Activated CD8-positive, alpha-beta memory T cell treated with anti-CD3 and anti-CD28 coated beads for 1 hour (primary cell): Measurements from ENCODE around the gene TNIK.

Source experiments
- DNase-seq, 2 donors: peaks; one replicate each; pipeline ENCODE4 v3.0.0-alpha.2; 2020; ENCODE audit warnings: low read depth in 1 of 2; ENCODE audit errors: extremely low read depth in 1 of 2

The TNIK gene

DNA sequence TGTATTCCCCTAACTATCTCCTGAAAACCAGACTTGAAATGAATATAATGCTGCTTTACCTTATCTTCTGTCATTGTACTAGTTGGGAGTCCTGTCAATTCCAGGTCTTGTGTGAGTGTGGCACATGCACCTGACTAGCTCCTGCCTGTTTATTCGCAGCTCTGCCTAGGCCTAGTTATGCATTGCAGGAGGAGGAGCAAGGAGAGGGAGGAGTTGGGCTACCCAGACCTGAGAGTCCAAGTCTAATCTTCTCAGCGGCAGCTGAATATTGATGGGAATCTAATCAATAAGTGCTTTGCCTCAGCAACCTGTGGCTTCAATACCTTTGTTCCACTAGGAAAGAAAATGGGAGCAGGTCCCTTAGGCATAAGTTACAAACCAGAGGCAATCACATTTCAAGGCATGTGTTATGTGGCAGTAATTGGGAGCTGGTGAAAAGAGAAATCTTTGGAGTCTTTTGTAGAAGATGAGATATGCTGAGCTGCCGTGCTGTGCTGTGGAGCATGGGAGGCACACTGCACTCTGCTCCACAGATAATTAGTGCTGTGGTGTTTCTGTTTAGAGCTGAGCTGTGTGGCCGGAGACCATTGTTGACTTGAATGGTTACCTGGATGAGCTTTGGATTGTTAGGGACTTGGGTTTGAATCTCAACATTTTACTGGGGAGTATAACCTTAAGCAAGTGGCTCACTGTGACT is 433.5 kb downstream of the TNIK start, which contains the start of gene SLC2A2:
Gene SLC2A2, minus strand, starts transcription at position 124 of the 697 bp plus-strand sequence. Its CDS starts 50 bp downstream, at position 74.
- DNase-seq = no peak

DNA sequence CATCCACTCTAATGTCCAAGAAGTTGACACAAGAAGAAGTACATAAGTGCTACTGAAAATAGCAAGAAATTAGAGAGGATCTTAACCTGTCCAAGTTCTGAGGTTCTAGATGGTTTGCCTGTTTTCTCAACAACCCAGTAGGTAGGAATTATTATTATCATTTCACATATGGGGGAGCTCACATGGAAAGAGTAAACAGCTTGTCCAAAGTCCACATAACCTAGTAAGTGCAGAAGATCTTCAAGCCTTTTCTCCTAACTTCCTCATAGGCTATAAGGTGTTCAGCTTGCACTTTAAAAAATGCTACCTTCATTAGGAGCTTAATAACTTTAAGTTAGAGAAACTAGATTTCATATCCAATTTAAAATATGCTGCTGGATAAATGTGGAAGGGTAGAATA is 436.6 kb downstream of the TNIK start:
- DNase-seq = no peak

DNA sequence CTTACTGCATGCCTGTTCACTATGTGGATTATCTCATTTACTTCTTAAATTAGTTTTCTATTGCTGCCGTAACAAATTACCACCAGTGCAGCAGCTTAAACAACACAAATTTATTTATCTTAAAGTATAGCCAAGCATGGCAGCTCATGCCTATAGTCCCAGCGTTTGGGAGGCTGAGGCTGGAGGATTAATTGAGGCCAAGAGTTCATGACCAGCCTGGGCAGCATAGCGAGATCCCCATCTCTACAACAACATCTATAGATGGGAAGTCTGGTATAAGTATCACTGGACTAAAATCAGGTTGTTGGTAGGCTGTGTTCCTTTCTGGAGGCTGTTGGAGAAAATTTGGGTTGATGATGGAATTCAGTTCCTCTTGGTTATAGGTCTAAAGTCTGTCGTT is 438.8 kb downstream of the TNIK start:
- no peak for DNase-seq

DNA sequence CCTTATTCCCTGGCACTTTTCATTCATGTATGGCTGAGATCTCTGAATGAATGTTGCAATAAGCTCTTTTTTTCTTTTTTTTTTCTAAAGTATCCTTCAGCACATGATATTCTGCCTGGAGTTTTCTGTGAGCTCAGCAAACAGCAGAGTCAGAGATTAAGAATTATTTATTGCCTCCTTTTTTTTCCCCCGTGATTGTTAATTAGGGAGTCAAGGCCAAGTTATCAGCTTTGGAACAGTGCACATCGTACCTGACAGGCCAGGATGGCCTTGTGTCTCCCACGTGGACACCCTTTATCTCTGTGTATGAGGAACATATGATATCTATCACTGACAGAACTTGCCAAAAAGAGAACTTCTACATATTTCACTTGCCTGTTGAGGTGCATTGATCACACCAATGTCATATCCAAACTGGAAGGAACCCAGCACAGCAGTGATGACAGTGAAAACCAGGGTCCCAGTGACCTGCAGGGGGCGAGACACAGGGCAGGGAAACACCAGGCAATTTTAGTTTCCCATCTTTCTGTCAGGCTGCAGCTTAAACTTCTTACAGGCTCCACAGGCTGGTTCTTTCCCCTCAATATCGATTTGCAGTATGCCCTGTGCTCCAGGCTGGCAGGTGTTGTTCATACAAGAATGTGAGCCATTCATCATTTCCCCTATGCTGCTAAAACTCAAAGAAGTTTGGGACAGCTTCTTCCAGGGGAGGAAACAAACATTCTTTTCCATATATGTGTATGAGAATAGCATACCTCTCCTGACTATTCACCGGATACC is 441.9 kb downstream of the TNIK start:
- DNase-seq = no peak

GRCh38 chr3:171013822-171014748 is 446.1 kb downstream of the TNIK start:
- DNase-seq = no peak

DNA sequence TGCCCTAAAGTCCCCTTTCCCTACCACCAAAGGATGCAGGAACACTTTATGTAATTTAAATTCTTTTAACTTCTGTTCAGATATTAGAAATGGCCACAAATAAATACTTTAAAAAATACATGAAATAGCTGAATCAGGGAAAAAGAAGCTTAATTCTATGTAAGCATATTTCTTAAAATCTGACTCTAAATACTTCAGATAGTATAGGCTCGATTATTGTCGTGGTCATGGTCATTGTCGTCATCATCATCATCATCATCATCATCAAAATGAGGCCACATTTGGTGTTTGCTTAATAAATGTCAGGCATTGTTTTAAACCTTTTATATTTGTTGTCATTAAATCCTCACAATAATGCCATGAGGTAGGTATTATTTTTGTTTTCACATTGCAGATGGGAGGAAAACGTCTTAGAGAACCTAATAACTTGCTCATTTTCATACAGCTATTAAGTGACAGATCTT is 448.3 kb downstream of the TNIK start:
- no peak for DNase-seq
